Activated T-cell treated with anti-CD3 and anti-CD28 coated beads, Interleukin-2, amount 50 U/mL, for 24 hours (primary cell): Measurements from ENCODE around the gene KCNAB3.

Experiments used
- DNase-seq: peaks from one replicate; pipeline ENCODE4 v3.0.0-alpha.2; 2020
- H3K27ac Mint-ChIP-seq: 2 replicates; pipeline ENCODE4 v1.8.0; 2020; ENCODE audit warnings: mild to moderate bottlenecking, mixed read lengths
- H3K27me3 Mint-ChIP-seq: 2 replicates; pipeline ENCODE4 v1.8.0; 2020; ENCODE audit warnings: mixed read lengths
- H3K36me3 Mint-ChIP-seq: 2 replicates; pipeline ENCODE4 v1.8.0; 2020; ENCODE audit warnings: low read depth, mixed read lengths
- H3K4me1 Mint-ChIP-seq: 2 replicates; pipeline ENCODE4 v1.8.0; 2020; ENCODE audit warnings: low read depth, mixed read lengths
- H3K4me3 Mint-ChIP-seq: 2 replicates; pipeline ENCODE4 v1.8.0; 2020; ENCODE audit warnings: mild to moderate bottlenecking, moderate library complexity, mixed read lengths
- H3K9me3 Mint-ChIP-seq: 2 replicates; pipeline ENCODE4 v1.8.0; 2020; ENCODE audit warnings: mixed read lengths

The KCNAB3 gene

GRCh38 chr17:7951143-7951792 is 21.6 kb upstream of the KCNAB3 start:
- peaks cover 45% of the 10 kb centered on the region for H3K36me3 Mint-ChIP-seq
- peaks cover 28% of the 10 kb centered on the region for H3K4me1 Mint-ChIP-seq
- H3K27me3 Mint-ChIP-seq: no peaks in the 10 kb centered on the region
- peak overlapping the region; percentile 85 for H3K27ac Mint-ChIP-seq
- peak; percentile 52 for DNase-seq
- no peaks in the 10 kb centered on the region for H3K9me3 Mint-ChIP-seq
- H3K4me3 Mint-ChIP-seq: no peak overlapping the region

GRCh38 chr17:7950578-7950977 is 20.9 kb upstream of the KCNAB3 start:
- no peak for DNase-seq
- peak overlapping the region; percentile 61 for H3K27ac Mint-ChIP-seq
- peaks cover 52% of the 10 kb centered on the region for H3K36me3 Mint-ChIP-seq
- no peaks in the 10 kb centered on the region for H3K9me3 Mint-ChIP-seq
- H3K4me3 Mint-ChIP-seq: no peak overlapping the region
- H3K4me1 Mint-ChIP-seq: peaks cover 28% of the 10 kb centered on the region
- H3K27me3 Mint-ChIP-seq: no peaks in the 10 kb centered on the region

GRCh38 chr17:7947651-7948050 is 18.0 kb upstream of the KCNAB3 start:
- H3K27ac Mint-ChIP-seq: no peak overlapping the region
- H3K4me3 Mint-ChIP-seq: no peak overlapping the region
- no peaks in the 10 kb centered on the region for H3K27me3 Mint-ChIP-seq
- H3K4me1 Mint-ChIP-seq: peaks cover 23% of the 10 kb centered on the region
- H3K36me3 Mint-ChIP-seq: peaks cover 79% of the 10 kb centered on the region
- no peak for DNase-seq
- H3K9me3 Mint-ChIP-seq: no peaks in the 10 kb centered on the region

GRCh38 chr17:7946441-7946840 is 16.8 kb upstream of the KCNAB3 start:
- DNase-seq: no peak
- H3K27me3 Mint-ChIP-seq: no peaks in the 10 kb centered on the region
- no peak overlapping the region for H3K27ac Mint-ChIP-seq
- H3K4me3 Mint-ChIP-seq: no peak overlapping the region
- H3K4me1 Mint-ChIP-seq: peaks cover 16% of the 10 kb centered on the region
- H3K36me3 Mint-ChIP-seq: peaks cover 90% of the 10 kb centered on the region
- no peaks in the 10 kb centered on the region for H3K9me3 Mint-ChIP-seq

GRCh38 chr17:7945651-7946050 is 16.0 kb upstream of the KCNAB3 start:
- H3K27ac Mint-ChIP-seq: no peak overlapping the region
- no peak for DNase-seq
- H3K27me3 Mint-ChIP-seq: no peaks in the 10 kb centered on the region
- peaks cover 8% of the 10 kb centered on the region for H3K4me1 Mint-ChIP-seq
- H3K36me3 Mint-ChIP-seq: peaks cover 97% of the 10 kb centered on the region
- H3K4me3 Mint-ChIP-seq: no peak overlapping the region
- H3K9me3 Mint-ChIP-seq: no peaks in the 10 kb centered on the region

GRCh38 chr17:7944326-7944725 is 14.7 kb upstream of the KCNAB3 start:
- DNase-seq: no peak
- H3K36me3 Mint-ChIP-seq: peaks cover 97% of the 10 kb centered on the region
- H3K4me3 Mint-ChIP-seq: no peak overlapping the region
- no peaks in the 10 kb centered on the region for H3K9me3 Mint-ChIP-seq
- H3K27ac Mint-ChIP-seq: no peak overlapping the region
- H3K4me1 Mint-ChIP-seq: no peaks in the 10 kb centered on the region
- no peaks in the 10 kb centered on the region for H3K27me3 Mint-ChIP-seq

- H3K27me3 Mint-ChIP-seq: no peaks in the 10 kb centered on the region
Measured at GRCh38 chr17:7943291-7943690, 13.6 kb upstream of the KCNAB3 start.

GRCh38 chr17:7940743-7941142 is 11.1 kb upstream of the KCNAB3 start:
- no peaks in the 10 kb centered on the region for H3K9me3 Mint-ChIP-seq
- H3K36me3 Mint-ChIP-seq: peaks cover 91% of the 10 kb centered on the region
- no peak for DNase-seq
- no peak overlapping the region for H3K4me3 Mint-ChIP-seq
- H3K27ac Mint-ChIP-seq: no peak overlapping the region
- H3K27me3 Mint-ChIP-seq: no peaks in the 10 kb centered on the region
- peaks cover 4% of the 10 kb centered on the region for H3K4me1 Mint-ChIP-seq

More at GRCh38 chr17:7943291-7943690, 13.6 kb upstream of the KCNAB3 start:
- no peak for DNase-seq
- H3K36me3 Mint-ChIP-seq: peaks cover 92% of the 10 kb centered on the region
- no peaks in the 10 kb centered on the region for H3K9me3 Mint-ChIP-seq
- no peaks in the 10 kb centered on the region for H3K4me1 Mint-ChIP-seq
- no peak overlapping the region for H3K4me3 Mint-ChIP-seq
- no peak overlapping the region for H3K27ac Mint-ChIP-seq

GRCh38 chr17:7940034-7940433 is 10.4 kb upstream of the KCNAB3 start:
- DNase-seq: no peak
- Mint-ChIP-seq H3K4me1 (peaks cover 8% of the 10 kb centered on the region), H3K9me3 (no peaks in the 10 kb centered on the region), H3K27me3 (no peaks in the 10 kb centered on the region), H3K27ac (no peak overlapping the region), H3K4me3 (no peak overlapping the region), H3K36me3 (peaks cover 92% of the 10 kb centered on the region)

- Mint-ChIP-seq H3K27me3 (no peaks in the 10 kb centered on the region), H3K9me3 (no peaks in the 10 kb centered on the region), H3K36me3 (peaks cover 84% of the 10 kb centered on the region), H3K4me3 (no peak overlapping the region), H3K27ac (no peak overlapping the region), H3K4me1 (peaks cover 37% of the 10 kb centered on the region)
- DNase-seq: no peak
Measured at GRCh38 chr17:7935859-7936258, 6.2 kb upstream of the KCNAB3 start.

GRCh38 chr17:7932949-7933348 is 3.3 kb upstream of the KCNAB3 start:
- Mint-ChIP-seq H3K4me3 (peak overlapping the region; percentile 94), H3K27ac (peak overlapping the region; percentile 98), H3K4me1 (peaks cover 52% of the 10 kb centered on the region), H3K36me3 (peaks cover 75% of the 10 kb centered on the region), H3K27me3 (no peaks in the 10 kb centered on the region), H3K9me3 (no peaks in the 10 kb centered on the region)
- peak; percentile 47 for DNase-seq

GRCh38 chr17:7932483-7932891 is 2.8 kb upstream of the KCNAB3 start:
- DNase-seq: no peak
- Mint-ChIP-seq H3K36me3 (peaks cover 75% of the 10 kb centered on the region), H3K27ac (peak overlapping the region; percentile 98), H3K9me3 (no peaks in the 10 kb centered on the region), H3K4me3 (peak overlapping the region; percentile 94), H3K27me3 (no peaks in the 10 kb centered on the region), H3K4me1 (peaks cover 52% of the 10 kb centered on the region)

GRCh38 chr17:7931709-7932482 is 2.2 kb upstream of the KCNAB3 start, which contains the start of the genes CNTROB and TRAPPC1:
Gene CNTROB, plus strand, starts transcription at chr17:7932206. Its CDS starts 874 bp downstream, at chr17:7933080.
Gene TRAPPC1, minus strand, starts transcription at chr17:7931946. Its CDS starts 117 bp downstream, at chr17:7931829.
- peak within 1 kb of the TSS; percentile 98 for H3K27ac Mint-ChIP-seq

GRCh38 chr17:7930841-7931631 is 1.4 kb upstream of the KCNAB3 start:
- Mint-ChIP-seq H3K4me1 (peaks cover 50% of the 10 kb centered on the region), H3K27me3 (no peaks in the 10 kb centered on the region), H3K27ac (peak overlapping the region; percentile 98), H3K36me3 (peaks cover 71% of the 10 kb centered on the region), H3K9me3 (no peaks in the 10 kb centered on the region), H3K4me3 (peak overlapping the region; percentile 94)
- no peak for DNase-seq

More at GRCh38 chr17:7931709-7932482, 2.2 kb upstream of the KCNAB3 start, which contains the start of the genes CNTROB and TRAPPC1:
- no peaks in the 10 kb centered on the region for H3K27me3 Mint-ChIP-seq
- H3K4me1 Mint-ChIP-seq: peaks cover 52% of the 10 kb centered on the region
- H3K36me3 Mint-ChIP-seq: peaks cover 74% of the 10 kb centered on the region
- peak within 1 kb of the TSS; percentile 94 for H3K4me3 Mint-ChIP-seq
- H3K9me3 Mint-ChIP-seq: no peaks in the 10 kb centered on the region
- DNase-seq: peak; percentile 99
